Adrenal gland (tissue), 5 donors: ENCODE results near the gene DNASE1L3.

Experiments used
- POLR2A ChIP-seq, 2 donors: fragments of 450-650 bp; IDR thresholded peaks; one replicate each; pipeline ENCODE4 v1.6.1; 2017; ENCODE audit warnings: antibody characterized with exemption in 2 of 2, mild to moderate bottlenecking in 2 of 2, moderate library complexity in 1 of 2
- TF ChIP-seq, protein P1 (sequence below), 6 experiments: fragments of 450-650 bp in 4 of 6; fragments of 200-600 bp in 2 of 6; sonication (generic) in 1 of 6; IDR thresholded peaks; 1 replicate in 5 of 6; 2 replicates in 1 of 6; pipeline versions ENCODE4 v1.5.1 to v1.8.0; 2016 to 2021; ENCODE audit warnings: antibody characterized with exemption in 6 of 6, mild to moderate bottlenecking in 2 of 6, moderate library complexity in 1 of 6
- donor health status: DM: no; HTN: no; CAD: no.

DNA sequence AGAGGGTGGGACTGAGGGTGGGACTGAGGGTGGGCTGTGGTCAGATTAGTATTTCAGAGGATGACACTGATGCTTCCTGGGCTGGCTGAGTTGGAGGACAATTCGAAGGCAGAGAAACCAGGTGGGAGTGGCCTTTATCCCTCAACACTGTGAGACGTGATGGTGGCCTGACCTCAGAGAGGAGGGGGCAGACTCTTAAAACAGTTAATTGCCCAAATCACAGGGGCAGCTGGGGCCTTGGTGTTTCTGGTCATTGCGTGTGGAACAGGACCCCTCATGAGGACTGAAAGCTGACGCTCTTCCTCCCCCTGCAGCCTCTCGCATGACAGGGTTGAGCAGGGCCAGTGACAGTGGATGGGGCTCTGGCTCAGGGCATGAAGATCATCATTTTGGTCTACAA, 18.7 kb downstream of the DNASE1L3 start:
- TF ChIP-seq, protein P1, sequence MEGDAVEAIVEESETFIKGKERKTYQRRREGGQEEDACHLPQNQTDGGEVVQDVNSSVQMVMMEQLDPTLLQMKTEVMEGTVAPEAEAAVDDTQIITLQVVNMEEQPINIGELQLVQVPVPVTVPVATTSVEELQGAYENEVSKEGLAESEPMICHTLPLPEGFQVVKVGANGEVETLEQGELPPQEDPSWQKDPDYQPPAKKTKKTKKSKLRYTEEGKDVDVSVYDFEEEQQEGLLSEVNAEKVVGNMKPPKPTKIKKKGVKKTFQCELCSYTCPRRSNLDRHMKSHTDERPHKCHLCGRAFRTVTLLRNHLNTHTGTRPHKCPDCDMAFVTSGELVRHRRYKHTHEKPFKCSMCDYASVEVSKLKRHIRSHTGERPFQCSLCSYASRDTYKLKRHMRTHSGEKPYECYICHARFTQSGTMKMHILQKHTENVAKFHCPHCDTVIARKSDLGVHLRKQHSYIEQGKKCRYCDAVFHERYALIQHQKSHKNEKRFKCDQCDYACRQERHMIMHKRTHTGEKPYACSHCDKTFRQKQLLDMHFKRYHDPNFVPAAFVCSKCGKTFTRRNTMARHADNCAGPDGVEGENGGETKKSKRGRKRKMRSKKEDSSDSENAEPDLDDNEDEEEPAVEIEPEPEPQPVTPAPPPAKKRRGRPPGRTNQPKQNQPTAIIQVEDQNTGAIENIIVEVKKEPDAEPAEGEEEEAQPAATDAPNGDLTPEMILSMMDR (IDR thresholded peaks at IDR 0.05), result no peak
- no peak for TF ChIP-seq POLR2A (IDR thresholded peaks at IDR 0.05)
